SK-N-SH treated with all-trans-retinoic acid at 6 μM for 48 hours (cell line): ENCODE data around the gene PALLD.

ENCODE experiments used
- ATAC-seq: fragments of 200-7000 bp; cut with Tn5 transposase; 3 replicates; pipeline ENCODE4 v1.9.1; 2020; ENCODE audit warnings: mild to moderate bottlenecking, moderate library complexity
- ARNTL ChIP-seq: fragments of 450-650 bp; formaldehyde crosslinking; IDR thresholded peaks from 2 replicates; pipeline ENCODE4 v1.5.0; 2020; ENCODE audit warnings: low read depth, mild to moderate bottlenecking, moderate library complexity, borderline replicate concordance
- BACH2 ChIP-seq: fragments of 250-450 bp; sonication (Bioruptor Pico); IDR thresholded peaks from 2 replicates; pipeline ENCODE4 v1.9.0; 2021; ENCODE audit warnings: mild to moderate bottlenecking, borderline replicate concordance
- CREB5 ChIP-seq: fragments of 250-450 bp; sonication (Bioruptor Pico); IDR thresholded peaks from 2 replicates; pipeline ENCODE4 v1.5.1; 2020; ENCODE audit warnings: low read depth, mild to moderate bottlenecking, moderate library complexity
- CSDC2 ChIP-seq: fragments of 250-450 bp; sonication (Bioruptor Pico); IDR thresholded peaks from 2 replicates; pipeline ENCODE4 v1.5.0; 2020; ENCODE audit warnings: mild to moderate bottlenecking, moderate library complexity
- ESRRG ChIP-seq: fragments of 250-450 bp; sonication (Bioruptor Pico); IDR thresholded peaks from 2 replicates; pipeline ENCODE4 v1.6.1; 2021; ENCODE audit warnings: mild to moderate bottlenecking
- GLIS3 ChIP-seq: fragments of 250-450 bp; sonication (Bioruptor Pico); IDR thresholded peaks from 2 replicates; pipeline ENCODE4 v1.5.0; 2020; ENCODE audit warnings: mild to moderate bottlenecking, moderate library complexity
- ISL1 ChIP-seq: fragments of 250-450 bp; sonication (Bioruptor Pico); IDR thresholded peaks from 2 replicates; pipeline ENCODE4 v2.1.2; 2022; ENCODE audit warnings: mild to moderate bottlenecking, moderate library complexity
- OSR1 ChIP-seq: fragments of 250-450 bp; sonication (Bioruptor Pico); IDR thresholded peaks from 2 replicates; pipeline ENCODE4 v1.8.0; 2022; ENCODE audit warnings: moderate library complexity, mild to moderate bottlenecking, inconsistent platforms
- PPARA ChIP-seq: fragments of 250-450 bp; sonication (Bioruptor Pico); IDR thresholded peaks from 2 replicates; pipeline ENCODE4 v1.5.0; 2020; ENCODE audit warnings: mild to moderate bottlenecking, borderline replicate concordance
- RARB ChIP-seq: fragments of 250-450 bp; sonication (Bioruptor Pico); IDR thresholded peaks from 2 replicates; pipeline ENCODE4 v1.8.0; 2021; ENCODE audit warnings: mild to moderate bottlenecking, moderate library complexity
- SNAI2 ChIP-seq: fragments of 250-450 bp; sonication (Bioruptor Pico); IDR thresholded peaks from 2 replicates; pipeline ENCODE4 v1.5.0; 2020; ENCODE audit warnings: mild to moderate bottlenecking, moderate library complexity
- TCF4 ChIP-seq: fragments of 250-450 bp; sonication (Bioruptor Pico); IDR thresholded peaks from 2 replicates; pipeline ENCODE4 v1.8.0; 2021; ENCODE audit warnings: mild to moderate bottlenecking, moderate library complexity, borderline replicate concordance
- TOX ChIP-seq: fragments of 250-450 bp; sonication (Bioruptor Pico); IDR thresholded peaks from 2 replicates; pipeline ENCODE4 v1.8.0; 2021; ENCODE audit warnings: mild to moderate bottlenecking, moderate library complexity, borderline replicate concordance
- ZC3H10 ChIP-seq: fragments of 250-450 bp; sonication (Bioruptor Pico); IDR thresholded peaks from 2 replicates; pipeline ENCODE4 v1.5.1; 2021; ENCODE audit warnings: mild to moderate bottlenecking, moderate library complexity
- ZFP3 ChIP-seq: fragments of 250-450 bp; sonication (Bioruptor Pico); IDR thresholded peaks from 2 replicates; pipeline ENCODE4 v1.5.0; 2020; ENCODE audit warnings: mild to moderate bottlenecking, moderate library complexity
- ZFP30 ChIP-seq: fragments of 450-650 bp; formaldehyde crosslinking; IDR thresholded peaks from 2 replicates; pipeline ENCODE4 v1.5.0; 2022; ENCODE audit warnings: mild to moderate bottlenecking, moderate library complexity
- ZNF565 ChIP-seq: fragments of 450-650 bp; formaldehyde crosslinking; conservative IDR thresholded peaks from 2 replicates; pipeline ENCODE4 v1.5.0; 2020; ENCODE audit warnings: low read depth, mild to moderate bottlenecking, moderate library complexity
- ZNF70 ChIP-seq: fragments of 450-650 bp; formaldehyde crosslinking; IDR thresholded peaks from 2 replicates; pipeline ENCODE4 v1.5.0; 2020; ENCODE audit warnings: mild to moderate bottlenecking, moderate library complexity
- ZNF8 ChIP-seq: fragments of 450-650 bp; formaldehyde crosslinking; IDR thresholded peaks from 2 replicates; pipeline ENCODE4 v1.5.0; 2020; ENCODE audit warnings: mild to moderate bottlenecking, moderate library complexity
- TF ChIP-seq, protein P1 (sequence below): fragments of 250-450 bp; sonication (Bioruptor Pico); IDR thresholded peaks from 2 replicates; pipeline ENCODE4 v1.5.0; 2020; ENCODE audit warnings: mild to moderate bottlenecking, moderate library complexity
- TF ChIP-seq, protein P2 (sequence below): fragments of 250-450 bp; sonication (Bioruptor Pico); IDR thresholded peaks from 2 replicates; pipeline ENCODE4 v1.5.1; 2021; ENCODE audit warnings: mild to moderate bottlenecking, moderate library complexity
- TF ChIP-seq, protein P3 (sequence below): fragments of 250-450 bp; sonication (Bioruptor Pico); IDR thresholded peaks from 2 replicates; pipeline ENCODE4 v1.8.0; 2021; ENCODE audit warnings: low read depth, mild to moderate bottlenecking, moderate library complexity, borderline replicate concordance

PALLD gene

DNA sequence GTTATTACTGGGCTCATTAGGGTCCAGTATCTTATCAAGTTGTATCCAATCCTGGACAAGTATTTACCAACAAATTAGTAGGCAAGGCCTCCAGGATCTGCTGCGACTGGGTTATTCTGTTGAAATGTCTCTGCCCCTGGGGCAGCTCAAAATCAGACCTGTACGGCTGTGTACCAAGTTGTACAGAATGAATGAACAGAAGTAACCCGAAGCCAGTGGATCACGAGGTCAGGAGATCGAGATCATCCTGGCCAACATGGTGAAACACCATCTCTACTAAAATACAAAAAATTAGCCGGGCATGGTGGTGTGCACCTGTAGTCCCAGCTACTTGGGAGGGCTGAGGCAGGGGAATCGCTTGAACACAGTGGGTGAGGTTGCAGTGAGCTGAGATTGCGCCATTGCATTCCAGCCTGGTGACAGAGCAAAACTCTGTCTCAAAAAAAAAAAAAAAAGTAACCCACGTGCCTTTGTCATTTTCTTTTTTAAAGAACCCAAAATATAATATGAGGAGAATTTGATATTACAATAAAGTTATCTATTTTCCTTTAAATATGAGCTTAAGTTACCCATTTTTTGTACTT lies 385.9 kb downstream of the PALLD start:
- ATAC-seq = no peak
- no peak for TF ChIP-seq ISL1
- no peak for TF ChIP-seq OSR1 (CRISPR knock-in tag)
- TF ChIP-seq ZNF70 (CRISPR knock-in tag) = no peak
- TF ChIP-seq, protein P1, sequence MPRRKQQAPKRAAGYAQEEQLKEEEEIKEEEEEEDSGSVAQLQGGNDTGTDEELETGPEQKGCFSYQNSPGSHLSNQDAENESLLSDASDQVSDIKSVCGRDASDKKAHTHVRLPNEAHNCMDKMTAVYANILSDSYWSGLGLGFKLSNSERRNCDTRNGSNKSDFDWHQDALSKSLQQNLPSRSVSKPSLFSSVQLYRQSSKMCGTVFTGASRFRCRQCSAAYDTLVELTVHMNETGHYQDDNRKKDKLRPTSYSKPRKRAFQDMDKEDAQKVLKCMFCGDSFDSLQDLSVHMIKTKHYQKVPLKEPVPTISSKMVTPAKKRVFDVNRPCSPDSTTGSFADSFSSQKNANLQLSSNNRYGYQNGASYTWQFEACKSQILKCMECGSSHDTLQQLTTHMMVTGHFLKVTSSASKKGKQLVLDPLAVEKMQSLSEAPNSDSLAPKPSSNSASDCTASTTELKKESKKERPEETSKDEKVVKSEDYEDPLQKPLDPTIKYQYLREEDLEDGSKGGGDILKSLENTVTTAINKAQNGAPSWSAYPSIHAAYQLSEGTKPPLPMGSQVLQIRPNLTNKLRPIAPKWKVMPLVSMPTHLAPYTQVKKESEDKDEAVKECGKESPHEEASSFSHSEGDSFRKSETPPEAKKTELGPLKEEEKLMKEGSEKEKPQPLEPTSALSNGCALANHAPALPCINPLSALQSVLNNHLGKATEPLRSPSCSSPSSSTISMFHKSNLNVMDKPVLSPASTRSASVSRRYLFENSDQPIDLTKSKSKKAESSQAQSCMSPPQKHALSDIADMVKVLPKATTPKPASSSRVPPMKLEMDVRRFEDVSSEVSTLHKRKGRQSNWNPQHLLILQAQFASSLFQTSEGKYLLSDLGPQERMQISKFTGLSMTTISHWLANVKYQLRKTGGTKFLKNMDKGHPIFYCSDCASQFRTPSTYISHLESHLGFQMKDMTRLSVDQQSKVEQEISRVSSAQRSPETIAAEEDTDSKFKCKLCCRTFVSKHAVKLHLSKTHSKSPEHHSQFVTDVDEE (CRISPR knock-in tag) = no peak
- no peak for TF ChIP-seq GLIS3 (CRISPR knock-in tag)
- no peak for TF ChIP-seq ZFP3 (CRISPR knock-in tag)

GRCh38 chr4:168883513-168883912 lies 386.7 kb downstream of the PALLD start:
- ATAC-seq = no peak

GRCh38 chr4:168884251-168885124 lies 387.6 kb downstream of the PALLD start:
- no peak for TF ChIP-seq TCF4
- TF ChIP-seq ZC3H10 = no peak
- TF ChIP-seq, protein P2, sequence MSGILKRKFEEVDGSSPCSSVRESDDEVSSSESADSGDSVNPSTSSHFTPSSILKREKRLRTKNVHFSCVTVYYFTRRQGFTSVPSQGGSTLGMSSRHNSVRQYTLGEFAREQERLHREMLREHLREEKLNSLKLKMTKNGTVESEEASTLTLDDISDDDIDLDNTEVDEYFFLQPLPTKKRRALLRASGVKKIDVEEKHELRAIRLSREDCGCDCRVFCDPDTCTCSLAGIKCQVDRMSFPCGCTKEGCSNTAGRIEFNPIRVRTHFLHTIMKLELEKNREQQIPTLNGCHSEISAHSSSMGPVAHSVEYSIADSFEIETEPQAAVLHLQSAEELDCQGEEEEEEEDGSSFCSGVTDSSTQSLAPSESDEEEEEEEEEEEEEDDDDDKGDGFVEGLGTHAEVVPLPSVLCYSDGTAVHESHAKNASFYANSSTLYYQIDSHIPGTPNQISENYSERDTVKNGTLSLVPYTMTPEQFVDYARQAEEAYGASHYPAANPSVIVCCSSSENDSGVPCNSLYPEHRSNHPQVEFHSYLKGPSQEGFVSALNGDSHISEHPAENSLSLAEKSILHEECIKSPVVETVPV = no peak
- TF ChIP-seq SNAI2 = no peak
- no peak for TF ChIP-seq BACH2 (CRISPR knock-in tag)
- TF ChIP-seq ESRRG (CRISPR knock-in tag) = no peak
- no peak for TF ChIP-seq CREB5 (CRISPR knock-in tag)
- no peak for TF ChIP-seq ZNF8 (CRISPR knock-in tag)
- TF ChIP-seq CSDC2 = no peak
- TF ChIP-seq TOX (CRISPR knock-in tag) = no peak
- TF ChIP-seq, protein P1 (CRISPR knock-in tag) = no peak
- TF ChIP-seq OSR1 (CRISPR knock-in tag) = no peak
- TF ChIP-seq, protein P3, sequence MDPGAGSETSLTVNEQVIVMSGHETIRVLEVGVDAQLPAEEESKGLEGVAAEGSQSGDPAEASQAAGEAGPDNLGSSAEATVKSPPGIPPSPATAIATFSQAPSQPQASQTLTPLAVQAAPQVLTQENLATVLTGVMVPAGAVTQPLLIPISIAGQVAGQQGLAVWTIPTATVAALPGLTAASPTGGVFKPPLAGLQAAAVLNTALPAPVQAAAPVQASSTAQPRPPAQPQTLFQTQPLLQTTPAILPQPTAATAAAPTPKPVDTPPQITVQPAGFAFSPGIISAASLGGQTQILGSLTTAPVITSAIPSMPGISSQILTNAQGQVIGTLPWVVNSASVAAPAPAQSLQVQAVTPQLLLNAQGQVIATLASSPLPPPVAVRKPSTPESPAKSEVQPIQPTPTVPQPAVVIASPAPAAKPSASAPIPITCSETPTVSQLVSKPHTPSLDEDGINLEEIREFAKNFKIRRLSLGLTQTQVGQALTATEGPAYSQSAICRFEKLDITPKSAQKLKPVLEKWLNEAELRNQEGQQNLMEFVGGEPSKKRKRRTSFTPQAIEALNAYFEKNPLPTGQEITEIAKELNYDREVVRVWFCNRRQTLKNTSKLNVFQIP (CRISPR knock-in tag) = no peak
- TF ChIP-seq ISL1 = no peak
- TF ChIP-seq ZFP30 (CRISPR knock-in tag) = no peak
- no peak for TF ChIP-seq ZNF70 (CRISPR knock-in tag)
- TF ChIP-seq RARB (CRISPR knock-in tag) = no peak
- TF ChIP-seq, all 23 proteins: peak for 0
- no peak for ATAC-seq

More at GRCh38 chr4:168883513-168883912, 386.7 kb downstream of the PALLD start:
- no peak for TF ChIP-seq ARNTL (CRISPR knock-in tag)
- TF ChIP-seq PPARA = no peak
- TF ChIP-seq ZFP3 (CRISPR knock-in tag) = no peak
- no peak for TF ChIP-seq OSR1 (CRISPR knock-in tag)
- no peak for TF ChIP-seq ZNF8 (CRISPR knock-in tag)
- no peak for TF ChIP-seq ZNF565
- no peak for TF ChIP-seq BACH2 (CRISPR knock-in tag)
- TF ChIP-seq ESRRG (CRISPR knock-in tag) = no peak
- TF ChIP-seq, protein P2 = no peak
- no peak for TF ChIP-seq TCF4
- TF ChIP-seq ZC3H10 = no peak
- no peak for TF ChIP-seq ZFP30 (CRISPR knock-in tag)
- no peak for TF ChIP-seq RARB (CRISPR knock-in tag)
- TF ChIP-seq, all 23 proteins: peak for 0
